DMS79 treated with DMSO at 0.1 percent for 48 hours (cell line): ENCODE results near the gene CHKB.

ENCODE experiments used
- DNase-seq: peaks from one replicate; lab custom pipeline; 2025; lab: John Stamatoyannopoulos, UW

Gene CHKB

GRCh38 chr22:50597097-50597496, 14.4 kb upstream of the CHKB start:
- DNase-seq, result no peak

GRCh38 chr22:50595189-50595588, 12.5 kb upstream of the CHKB start:
- no peak for DNase-seq

- no peak for DNase-seq
These were observed 4.8 kb upstream of the CHKB start for GRCh38 chr22:50587407-50587806.

GRCh38 chr22:50586416-50586815, 3.8 kb upstream of the CHKB start:
- DNase-seq, result no peak

- DNase-seq, result no peak
These were observed 3.1 kb upstream of the CHKB start for GRCh38 chr22:50585781-50586180.

GRCh38 chr22:50585238-50585637, 2.6 kb upstream of the CHKB start:
- no peak for DNase-seq

GRCh38 chr22:50584106-50585096, 1.8 kb upstream of the CHKB start:
- DNase-seq, result no peak

GRCh38 chr22:50583294-50583861, 729 bp upstream of the CHKB start:
- DNase-seq, result no peak

GRCh38 chr22:50581950-50582492, 628 bp downstream of the CHKB start:
- DNase-seq, result no peak

- no peak for DNase-seq
These were observed 1.4 kb downstream of the CHKB start for GRCh38 chr22:50581031-50581949.

GRCh38 chr22:50579752-50580151, 2.9 kb downstream of the CHKB start:
- no peak for DNase-seq

GRCh38 chr22:50578776-50579310, 3.8 kb downstream of the CHKB start:
- DNase-seq, result no peak

- no peak for DNase-seq
These were observed 4.5 kb downstream of the CHKB start, which contains the start of gene CPT1B for GRCh38 chr22:50577987-50578775. CPT1B (minus strand) TSS chr22:50578427; CDS start chr22:50577915, 512 bp downstream.

- no peak for DNase-seq
These were observed 5.0 kb downstream of the CHKB start for GRCh38 chr22:50577697-50577986.

- no peak for DNase-seq
These were observed 5.6 kb downstream of the CHKB start for GRCh38 chr22:50576806-50577696.

GRCh38 chr22:50576070-50576469, 6.6 kb downstream of the CHKB start:
- no peak for DNase-seq

- DNase-seq, result no peak
These were observed 7.2 kb downstream of the CHKB start for GRCh38 chr22:50575426-50575941.

- no peak for DNase-seq
These were observed 8.3 kb downstream of the CHKB start for GRCh38 chr22:50574383-50574755.

- DNase-seq, result no peak
These were observed 8.9 kb downstream of the CHKB start for GRCh38 chr22:50573491-50574382.
